ENCODE measurements around the gene BCO2. TPM values are rescaled to one million over a fixed set of nuclear protein-coding genes. Genes with fewer than 3 reads are reported as not detected.
"Not testable (repeated sequence)": the region's sequence is repeated elsewhere in the genome, so short reads cannot be mapped to it uniquely, and the experiment has no call there.

The BCO2 gene
- total RNA-seq, 2 donors from 2014 or later, result 1.7 to 6.0 TPM

DNA sequence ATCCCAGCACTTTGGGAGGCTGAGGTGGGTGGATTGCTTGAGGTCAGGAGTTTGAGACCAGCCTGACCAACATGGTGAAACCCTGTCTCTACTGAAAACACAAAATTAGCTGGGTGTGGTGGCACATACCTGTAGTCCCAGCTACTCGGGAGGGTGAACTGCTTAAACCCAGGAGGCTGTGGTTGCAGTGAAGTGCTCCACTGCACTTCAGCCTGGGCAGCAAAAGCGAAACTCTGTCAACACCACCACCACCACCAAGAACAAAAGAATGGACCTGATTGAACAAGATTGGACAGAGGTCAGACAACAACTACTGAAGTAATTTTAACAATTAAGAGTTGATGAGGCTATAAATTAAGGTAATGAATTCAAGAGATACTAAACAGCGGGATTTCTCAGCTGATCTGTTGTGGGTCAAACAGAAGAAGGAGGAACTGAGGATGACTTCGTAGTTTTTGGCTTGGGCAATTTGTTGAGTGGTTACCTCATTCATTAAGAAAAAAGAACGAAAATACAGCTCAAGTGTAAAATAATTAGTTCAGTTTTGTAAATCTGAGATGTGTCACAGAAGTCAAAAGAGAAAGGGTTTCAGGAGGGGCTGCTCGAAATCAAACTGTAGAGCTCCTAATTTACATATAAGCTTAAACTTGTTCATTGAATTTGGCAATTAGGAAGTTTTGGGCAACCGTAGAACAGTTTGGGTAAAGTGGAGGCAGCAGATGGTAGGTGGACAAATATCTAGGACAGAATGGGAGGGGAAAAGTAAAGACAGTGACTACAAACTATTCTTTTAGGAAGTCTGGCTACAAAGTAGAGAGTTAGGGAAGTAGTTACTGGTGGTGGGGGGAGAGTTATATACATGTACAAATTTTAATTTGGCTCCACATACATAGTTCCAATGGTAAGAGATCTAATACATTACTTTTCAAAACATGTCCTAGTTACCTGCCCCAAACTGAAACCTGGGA lies 15.9 kb upstream of the BCO2 start:
- Histone ChIP-seq H3K4me1 (no peaks in the 10 kb centered on the region), H3K9ac (ENCODE audit: low read depth in 2 of 2, low read length in 2 of 2) (no peak overlapping the region), H3K27ac (peak overlapping the region; percentile 10), H3K4me3 (no peak overlapping the region), H3K9me3 (no peaks in the 10 kb centered on the region), H3K27me3 (no peaks in the 10 kb centered on the region), H3K36me3 (no peaks in the 10 kb centered on the region)
- intact Hi-C loops (cut with DNase I), result no loop called here
- DNase-seq, result no peak
- TF ChIP-seq CTCF (IDR thresholded peaks at IDR 0.05), result no peak

GRCh38 chr11:112160091-112160848 lies 15.0 kb upstream of the BCO2 start:
- Histone ChIP-seq H3K9me3 (no peaks in the 10 kb centered on the region), H3K4me1 (no peaks in the 10 kb centered on the region), H3K36me3 (no peaks in the 10 kb centered on the region), H3K4me3 (no peak overlapping the region), H3K27ac (peak overlapping the region; percentile 10), H3K9ac (ENCODE audit: low read depth in 2 of 2, low read length in 2 of 2) (no peak overlapping the region), H3K27me3 (no peaks in the 10 kb centered on the region)
- intact Hi-C loops (cut with DNase I), result no loop called here
- TF ChIP-seq CTCF (IDR thresholded peaks at IDR 0.05), result no peak
- DNase-seq, result no peak

DNA sequence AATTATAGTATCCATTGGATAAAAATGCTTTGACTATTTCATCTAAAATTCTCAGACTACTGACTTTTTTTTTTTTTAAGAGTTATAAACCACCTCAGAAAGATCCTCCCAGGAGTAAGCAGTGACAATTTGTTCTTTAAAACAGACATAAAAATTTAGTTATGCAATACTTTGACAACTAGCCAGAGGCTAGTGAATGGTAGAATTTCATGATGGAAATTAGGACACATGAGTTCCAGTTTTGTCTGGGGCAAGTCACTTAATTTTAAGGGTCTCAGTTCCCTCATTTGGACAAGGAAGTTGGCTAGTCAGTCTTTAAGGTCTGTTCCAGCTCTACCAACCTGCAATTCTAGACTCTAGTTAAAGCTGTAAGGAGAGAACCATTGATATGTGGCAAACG lies 14.3 kb upstream of the BCO2 start:
- no peaks in the 10 kb centered on the region for H3K36me3 ChIP-seq
- no peaks in the 10 kb centered on the region for H3K9me3 ChIP-seq
- no peak overlapping the region for H3K9ac ChIP-seq (ENCODE audit: low read depth in 2 of 2, low read length in 2 of 2)
- no peaks in the 10 kb centered on the region for H3K4me1 ChIP-seq
- intact Hi-C loops (cut with DNase I), result no loop called here
- TF ChIP-seq CTCF (IDR thresholded peaks at IDR 0.05), result no peak
- H3K4me3 ChIP-seq, result no peak overlapping the region
- DNase-seq, result no peak
- no peak overlapping the region for H3K27ac ChIP-seq
- H3K27me3 ChIP-seq, result no peaks in the 10 kb centered on the region

DNA sequence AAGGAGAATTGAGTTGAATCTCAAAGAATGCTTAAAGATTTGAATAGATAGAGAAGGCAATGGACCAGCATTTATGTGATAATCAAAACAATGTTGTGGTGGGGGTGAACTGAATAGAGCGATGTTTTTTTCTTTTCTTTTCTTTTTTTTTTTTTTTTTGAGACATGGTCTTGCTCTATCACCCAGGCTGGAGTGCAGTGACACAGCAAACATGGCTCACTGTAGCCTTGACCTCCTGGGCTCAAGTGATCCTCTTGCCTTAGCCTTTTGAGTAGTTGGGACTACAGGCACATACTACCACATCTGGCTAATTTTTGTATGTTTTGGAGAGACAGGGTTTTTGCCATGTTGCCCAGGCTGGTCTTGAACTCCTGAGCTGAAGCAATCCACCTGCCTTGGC lies 13.1 kb upstream of the BCO2 start:
- Histone ChIP-seq H3K4me3 (peak overlapping the region; percentile 28), H3K27ac (peak overlapping the region; percentile 79)
- H3K9ac ChIP-seq (ENCODE audit: low read depth in 2 of 2, low read length in 2 of 2); H3K9me3 ChIP-seq; H3K27me3 ChIP-seq; intact Hi-C loops (cut with DNase I); DNase-seq; H3K36me3 ChIP-seq; H3K4me1 ChIP-seq: not testable (repeated sequence)

GRCh38 chr11:112162761-112163546 lies 12.4 kb upstream of the BCO2 start:
- H3K4me1 ChIP-seq, result peaks cover 7% of the 10 kb centered on the region
- H3K4me3 ChIP-seq, result peak overlapping the region; percentile 28
- H3K9ac ChIP-seq (ENCODE audit: low read depth in 2 of 2, low read length in 2 of 2), result peak overlapping the region in 1 of 2 donors; percentile 28

More at GRCh38 chr11:112162761-112163546, 12.4 kb upstream of the BCO2 start:
- DNase-seq, result no peak
- intact Hi-C loops (cut with DNase I), result no loop called here
- no peaks in the 10 kb centered on the region for H3K36me3 ChIP-seq
- TF ChIP-seq CTCF (IDR thresholded peaks at IDR 0.05), result no peak
- H3K27ac ChIP-seq, result peak overlapping the region; percentile 79
- H3K9me3 ChIP-seq, result no peaks in the 10 kb centered on the region
- H3K27me3 ChIP-seq, result no peaks in the 10 kb centered on the region

Data from colonic mucosa (tissue), 4 donors.